ENCODE results near the gene C10orf53.
"Not testable (repeated sequence)": the region's sequence is repeated elsewhere in the genome, so short reads cannot be mapped to it uniquely, and the experiment has no call there.

Gene C10orf53

GRCh38 chr10:49688261-49688846 is 8.9 kb downstream of the C10orf53 start:
- DNase-seq (ENCODE audit: low spot score) = no peak

GRCh38 chr10:49688920-49689319 is 9.5 kb downstream of the C10orf53 start:
- DNase-seq (ENCODE audit: low spot score) = no peak

GRCh38 chr10:49689882-49690510 is 10.5 kb downstream of the C10orf53 start:
- DNase-seq (ENCODE audit: low spot score) = no peak

GRCh38 chr10:49690698-49691356 is 11.4 kb downstream of the C10orf53 start:
- DNase-seq (ENCODE audit: low spot score) = no peak

GRCh38 chr10:49691588-49691987 is 12.1 kb downstream of the C10orf53 start:
- DNase-seq (ENCODE audit: low spot score) = no peak

- DNase-seq (ENCODE audit: low spot score) = no peak
These were observed 15.0 kb downstream of the C10orf53 start for GRCh38 chr10:49694466-49694865.

GRCh38 chr10:49696311-49696710 is 16.9 kb downstream of the C10orf53 start:
- no peak for DNase-seq (ENCODE audit: low spot score)

GRCh38 chr10:49698679-49699078 is 19.2 kb downstream of the C10orf53 start:
- DNase-seq (ENCODE audit: low spot score) = no peak

- no peak for DNase-seq (ENCODE audit: low spot score)
These were observed 20.8 kb downstream of the C10orf53 start for GRCh38 chr10:49700211-49700610.

GRCh38 chr10:49700997-49701396 is 21.5 kb downstream of the C10orf53 start:
- DNase-seq (ENCODE audit: low spot score) = no peak

GRCh38 chr10:49707585-49707984 is 28.1 kb downstream of the C10orf53 start:
- DNase-seq (ENCODE audit: low spot score) = no peak

GRCh38 chr10:49709934-49710333 is 30.5 kb downstream of the C10orf53 start:
- DNase-seq (ENCODE audit: low spot score) = no peak

GRCh38 chr10:49710966-49711365 is 31.5 kb downstream of the C10orf53 start:
- DNase-seq (ENCODE audit: low spot score) = no peak

GRCh38 chr10:49711481-49711880 is 32.0 kb downstream of the C10orf53 start:
- DNase-seq (ENCODE audit: low spot score) = no peak

- DNase-seq (ENCODE audit: low spot score) = no peak
These were observed 33.8 kb downstream of the C10orf53 start for GRCh38 chr10:49713266-49713665.

- not testable (repeated sequence) for DNase-seq (ENCODE audit: low spot score)
These were observed 35.7 kb downstream of the C10orf53 start for GRCh38 chr10:49715157-49715556.

GRCh38 chr10:49726593-49726992 is 47.1 kb downstream of the C10orf53 start:
- no peak for DNase-seq (ENCODE audit: low spot score)

GRCh38 chr10:49733866-49734265 is 54.4 kb downstream of the C10orf53 start:
- DNase-seq (ENCODE audit: low spot score) = no peak

GRCh38 chr10:49734676-49735075 is 55.2 kb downstream of the C10orf53 start:
- DNase-seq (ENCODE audit: low spot score) = no peak

GRCh38 chr10:49735161-49735560 is 55.7 kb downstream of the C10orf53 start:
- DNase-seq (ENCODE audit: low spot score) = no peak

GRCh38 chr10:49735848-49736563 is 56.6 kb downstream of the C10orf53 start:
- no peak for DNase-seq (ENCODE audit: low spot score)

- DNase-seq (ENCODE audit: low spot score) = no peak
These were observed 57.2 kb downstream of the C10orf53 start for GRCh38 chr10:49736564-49737113.

All from AG08396 (cell line).